Measurements from ENCODE around the gene STARD3.

Gene STARD3

DNA sequence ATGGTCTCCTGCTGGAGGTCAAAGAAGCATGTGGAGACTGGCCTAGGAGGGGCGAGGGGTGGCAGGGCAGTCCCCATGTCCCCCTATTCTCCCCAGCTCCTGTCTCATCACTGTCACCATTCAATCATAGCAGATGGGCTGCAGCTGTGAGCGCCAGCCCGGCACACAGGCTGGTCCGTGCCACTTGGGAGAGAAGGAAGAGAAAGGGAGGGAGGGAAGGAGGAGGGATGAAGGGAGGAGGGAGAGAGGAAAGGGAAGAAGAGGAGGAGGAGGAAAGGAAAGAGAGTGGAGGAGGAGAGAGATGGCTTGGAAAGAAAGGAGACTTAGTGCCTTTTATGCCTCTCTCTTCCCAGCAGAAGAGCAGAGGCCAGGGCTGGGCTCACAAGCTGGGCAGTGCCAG lies 41.6 kb upstream of the STARD3 start:
- H3K4me2 ChIP-seq = no peak overlapping the region
- no peak overlapping the region for H3K27ac ChIP-seq
- H2AFZ ChIP-seq (ENCODE audit: low read depth) = no peak overlapping the region
- H3K27me3 ChIP-seq (ENCODE audit: insufficient read depth, low read depth) = peaks cover 83% of the 10 kb centered on the region
- 0 out of 2 replicates have a peak, but pooled peaks cover 6% of the 10 kb centered on the region for H4K20me1 ChIP-seq (ENCODE audit: insufficient read depth)
- H3K9ac ChIP-seq = no peak overlapping the region
- H3K4me3 ChIP-seq (IDR thresholded peaks at IDR 0.05; ENCODE audit: insufficient read depth, low read depth, low read length) = no peak overlapping the region
- H3K36me3 ChIP-seq (ENCODE audit: insufficient read depth) = no peaks in the 10 kb centered on the region
- H3K4me1 ChIP-seq (ENCODE audit: low read depth, poor library complexity, severe bottlenecking) = peaks cover 5% of the 10 kb centered on the region
- no peaks in the 10 kb centered on the region for H3K79me2 ChIP-seq (ENCODE audit: insufficient read depth, low read depth)
- TF ChIP-seq, protein P1, sequence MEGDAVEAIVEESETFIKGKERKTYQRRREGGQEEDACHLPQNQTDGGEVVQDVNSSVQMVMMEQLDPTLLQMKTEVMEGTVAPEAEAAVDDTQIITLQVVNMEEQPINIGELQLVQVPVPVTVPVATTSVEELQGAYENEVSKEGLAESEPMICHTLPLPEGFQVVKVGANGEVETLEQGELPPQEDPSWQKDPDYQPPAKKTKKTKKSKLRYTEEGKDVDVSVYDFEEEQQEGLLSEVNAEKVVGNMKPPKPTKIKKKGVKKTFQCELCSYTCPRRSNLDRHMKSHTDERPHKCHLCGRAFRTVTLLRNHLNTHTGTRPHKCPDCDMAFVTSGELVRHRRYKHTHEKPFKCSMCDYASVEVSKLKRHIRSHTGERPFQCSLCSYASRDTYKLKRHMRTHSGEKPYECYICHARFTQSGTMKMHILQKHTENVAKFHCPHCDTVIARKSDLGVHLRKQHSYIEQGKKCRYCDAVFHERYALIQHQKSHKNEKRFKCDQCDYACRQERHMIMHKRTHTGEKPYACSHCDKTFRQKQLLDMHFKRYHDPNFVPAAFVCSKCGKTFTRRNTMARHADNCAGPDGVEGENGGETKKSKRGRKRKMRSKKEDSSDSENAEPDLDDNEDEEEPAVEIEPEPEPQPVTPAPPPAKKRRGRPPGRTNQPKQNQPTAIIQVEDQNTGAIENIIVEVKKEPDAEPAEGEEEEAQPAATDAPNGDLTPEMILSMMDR (conservative IDR thresholded peaks at IDR 0.05; ENCODE audit: low read depth, low read length) = no peak

DNA sequence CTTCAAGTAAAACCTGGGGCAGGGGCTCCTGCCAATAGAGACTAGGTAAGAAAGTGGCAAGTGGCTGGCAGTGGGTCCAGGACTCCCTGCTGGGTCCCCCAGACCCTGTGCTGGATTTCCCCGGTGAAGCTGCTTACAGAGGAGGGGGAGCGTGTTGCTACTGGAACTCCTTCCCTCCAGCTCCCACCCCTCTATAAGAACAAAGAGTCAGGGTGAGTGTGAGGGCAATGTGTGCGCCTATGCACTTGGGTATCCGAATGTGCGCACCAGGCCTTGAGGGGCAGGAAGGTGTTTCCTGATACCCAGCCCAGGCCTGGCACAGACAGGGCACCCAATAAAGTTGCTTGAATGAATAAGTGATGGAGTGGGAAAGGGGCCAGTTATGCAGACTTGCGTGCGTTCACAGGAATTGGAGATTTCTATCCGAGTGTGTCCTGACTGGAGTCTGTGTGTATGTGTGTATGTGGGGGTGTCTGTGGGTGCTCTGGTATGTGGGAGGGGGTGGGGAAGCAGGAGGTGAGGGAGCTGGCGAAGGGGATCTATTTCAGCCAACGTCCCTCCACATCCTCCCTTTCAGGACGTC lies 40.9 kb upstream of the STARD3 start:
- Histone ChIP-seq H4K20me1 (ENCODE audit: insufficient read depth) (0 out of 2 replicates have a peak, but pooled peaks cover 6% of the 10 kb centered on the region), H3K9ac (no peak overlapping the region), H3K27me3 (ENCODE audit: insufficient read depth, low read depth) (peaks cover 83% of the 10 kb centered on the region), H3K4me1 (ENCODE audit: low read depth, poor library complexity, severe bottlenecking) (peaks cover 5% of the 10 kb centered on the region), H3K27ac (no peak overlapping the region), H3K36me3 (ENCODE audit: insufficient read depth) (no peaks in the 10 kb centered on the region), H3K4me3 (IDR thresholded peaks at IDR 0.05; ENCODE audit: insufficient read depth, low read depth, low read length) (no peak overlapping the region), H3K4me2 (no peak overlapping the region), H2AFZ (ENCODE audit: low read depth) (no peak overlapping the region), H3K79me2 (ENCODE audit: insufficient read depth, low read depth) (no peaks in the 10 kb centered on the region)
- TF ChIP-seq, protein P1 (conservative IDR thresholded peaks at IDR 0.05; ENCODE audit: low read depth, low read length) = no peak

DNA sequence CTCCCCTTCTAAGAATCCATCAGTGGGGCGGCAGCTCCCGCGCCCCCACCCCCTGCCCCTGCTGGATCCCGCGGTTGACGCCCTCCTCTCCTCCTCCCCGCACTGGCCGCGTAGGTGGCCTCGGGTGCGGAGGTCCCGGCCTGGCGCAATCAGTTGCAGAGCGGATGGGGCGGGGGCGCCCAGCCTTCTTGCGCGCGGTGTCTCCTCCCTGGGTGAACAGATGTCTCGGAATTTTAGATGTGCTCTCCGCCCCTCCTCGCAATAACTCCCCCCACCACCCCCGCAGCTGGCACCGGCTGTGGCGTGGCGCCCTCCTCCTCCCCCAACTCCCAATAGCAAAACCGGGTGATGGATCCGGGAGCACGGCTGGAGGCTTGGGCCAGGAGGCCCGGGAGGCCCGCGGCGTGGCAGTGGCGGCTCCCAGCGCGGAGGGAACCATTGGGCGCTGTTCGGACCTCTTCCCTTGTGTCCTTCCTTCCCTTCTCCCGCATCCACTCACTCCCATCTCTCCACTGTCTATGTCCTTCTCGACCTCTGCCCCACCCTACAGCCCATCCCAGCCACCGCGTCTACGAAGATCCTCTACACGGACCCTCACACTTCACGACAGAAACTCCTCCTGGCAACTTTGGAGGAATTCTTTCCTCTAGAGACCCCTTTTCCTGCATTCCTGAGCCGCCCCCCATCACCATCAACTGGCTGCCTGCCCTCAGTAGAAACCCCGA lies 40.2 kb upstream of the STARD3 start:
- Histone ChIP-seq H3K9ac (no peak overlapping the region), H3K79me2 (ENCODE audit: insufficient read depth, low read depth) (no peaks in the 10 kb centered on the region), H3K36me3 (ENCODE audit: insufficient read depth) (no peaks in the 10 kb centered on the region), H3K4me2 (no peak overlapping the region), H2AFZ (ENCODE audit: low read depth) (no peak overlapping the region), H3K27ac (no peak overlapping the region), H3K27me3 (ENCODE audit: insufficient read depth, low read depth) (peaks cover 87% of the 10 kb centered on the region), H3K4me1 (ENCODE audit: low read depth, poor library complexity, severe bottlenecking) (peaks cover 5% of the 10 kb centered on the region), H3K4me3 (IDR thresholded peaks at IDR 0.05; ENCODE audit: insufficient read depth, low read depth, low read length) (no peak overlapping the region), H4K20me1 (ENCODE audit: insufficient read depth) (0 out of 2 replicates have a peak, but pooled peaks cover 6% of the 10 kb centered on the region)
- TF ChIP-seq, protein P1 (conservative IDR thresholded peaks at IDR 0.05; ENCODE audit: low read depth, low read length) = no peak

DNA sequence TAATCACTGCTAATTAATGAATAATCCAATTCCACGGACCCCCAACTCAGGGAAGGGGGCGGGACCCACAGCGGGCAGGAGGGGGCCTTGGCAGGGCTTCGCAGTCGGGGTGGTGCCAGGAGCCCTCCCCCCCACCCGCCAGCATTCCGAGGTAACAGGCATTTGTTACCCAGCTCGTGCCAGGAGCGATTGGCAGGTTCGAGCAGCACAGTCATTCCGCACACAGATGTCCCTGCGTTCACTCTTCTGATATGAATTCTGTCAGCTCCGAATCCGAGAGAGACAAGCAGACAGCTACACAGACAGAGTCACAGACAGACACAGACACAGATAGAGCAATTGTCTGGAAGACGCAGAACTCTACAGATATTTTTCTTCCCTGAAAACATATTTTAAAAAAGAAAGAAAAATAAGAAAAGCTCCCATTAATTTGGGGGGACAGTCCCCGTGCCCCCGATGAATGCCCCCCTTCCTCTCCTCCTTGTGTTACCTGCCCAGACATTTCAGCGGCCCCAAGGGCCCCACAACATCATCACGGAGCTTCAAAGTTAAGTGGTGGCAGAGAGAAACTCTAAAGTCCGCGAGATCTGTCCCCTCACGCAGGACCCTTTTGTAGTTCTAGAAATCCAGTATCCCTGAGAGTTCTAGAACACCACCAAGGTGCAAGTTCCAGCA lies 39.4 kb upstream of the STARD3 start:
- H3K79me2 ChIP-seq (ENCODE audit: insufficient read depth, low read depth) = no peaks in the 10 kb centered on the region
- H2AFZ ChIP-seq (ENCODE audit: low read depth) = no peak overlapping the region
- H3K27ac ChIP-seq = no peak overlapping the region
- H3K9ac ChIP-seq = no peak overlapping the region
- 0 out of 2 replicates have a peak, but pooled peaks cover 6% of the 10 kb centered on the region for H4K20me1 ChIP-seq (ENCODE audit: insufficient read depth)
- TF ChIP-seq, protein P1 (conservative IDR thresholded peaks at IDR 0.05; ENCODE audit: low read depth, low read length) = no peak
- H3K36me3 ChIP-seq (ENCODE audit: insufficient read depth) = no peaks in the 10 kb centered on the region
- peaks cover 95% of the 10 kb centered on the region for H3K27me3 ChIP-seq (ENCODE audit: insufficient read depth, low read depth)
- H3K4me1 ChIP-seq (ENCODE audit: low read depth, poor library complexity, severe bottlenecking) = peaks cover 5% of the 10 kb centered on the region
- no peak overlapping the region for H3K4me2 ChIP-seq
- H3K4me3 ChIP-seq (IDR thresholded peaks at IDR 0.05; ENCODE audit: insufficient read depth, low read depth, low read length) = no peak overlapping the region
